GM12873 (cell line): ENCODE data around the gene MEMO1.

Source experiments
- TF ChIP-seq, protein P1 (sequence below): IDR thresholded peaks from 2 replicates; pipeline ENCODE4 v1.5.1; 2012; ENCODE audit warnings: low read depth, mild to moderate bottlenecking, moderate library complexity, low read length, control low read depth; ENCODE audit not compliant: insufficient read depth; ENCODE audit errors: missing control alignments

The MEMO1 gene

DNA sequence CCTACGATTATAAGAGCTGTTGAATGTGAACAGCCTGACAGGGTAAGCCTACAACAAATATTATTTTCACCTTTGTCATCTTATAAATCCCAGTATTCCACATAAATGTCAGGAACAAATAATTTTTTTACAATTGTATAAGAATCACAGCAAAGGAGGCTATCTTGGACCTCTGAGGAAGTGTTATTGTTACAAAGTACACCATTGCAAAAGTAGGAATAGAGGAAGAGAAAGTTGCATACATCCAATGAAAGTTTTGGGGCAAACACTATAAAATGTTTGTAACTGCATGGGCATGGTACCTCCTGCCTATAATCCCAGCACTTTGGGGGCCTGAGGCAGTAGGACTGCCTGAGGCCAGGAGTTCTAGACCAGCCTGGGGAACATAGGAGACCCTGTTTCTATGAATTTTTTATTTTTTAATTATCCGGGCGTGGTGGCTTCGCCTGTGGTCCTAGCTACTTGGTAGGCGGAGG lies 715 bp upstream of the MEMO1 start:
- TF ChIP-seq, protein P1, sequence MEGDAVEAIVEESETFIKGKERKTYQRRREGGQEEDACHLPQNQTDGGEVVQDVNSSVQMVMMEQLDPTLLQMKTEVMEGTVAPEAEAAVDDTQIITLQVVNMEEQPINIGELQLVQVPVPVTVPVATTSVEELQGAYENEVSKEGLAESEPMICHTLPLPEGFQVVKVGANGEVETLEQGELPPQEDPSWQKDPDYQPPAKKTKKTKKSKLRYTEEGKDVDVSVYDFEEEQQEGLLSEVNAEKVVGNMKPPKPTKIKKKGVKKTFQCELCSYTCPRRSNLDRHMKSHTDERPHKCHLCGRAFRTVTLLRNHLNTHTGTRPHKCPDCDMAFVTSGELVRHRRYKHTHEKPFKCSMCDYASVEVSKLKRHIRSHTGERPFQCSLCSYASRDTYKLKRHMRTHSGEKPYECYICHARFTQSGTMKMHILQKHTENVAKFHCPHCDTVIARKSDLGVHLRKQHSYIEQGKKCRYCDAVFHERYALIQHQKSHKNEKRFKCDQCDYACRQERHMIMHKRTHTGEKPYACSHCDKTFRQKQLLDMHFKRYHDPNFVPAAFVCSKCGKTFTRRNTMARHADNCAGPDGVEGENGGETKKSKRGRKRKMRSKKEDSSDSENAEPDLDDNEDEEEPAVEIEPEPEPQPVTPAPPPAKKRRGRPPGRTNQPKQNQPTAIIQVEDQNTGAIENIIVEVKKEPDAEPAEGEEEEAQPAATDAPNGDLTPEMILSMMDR = no peak

DNA sequence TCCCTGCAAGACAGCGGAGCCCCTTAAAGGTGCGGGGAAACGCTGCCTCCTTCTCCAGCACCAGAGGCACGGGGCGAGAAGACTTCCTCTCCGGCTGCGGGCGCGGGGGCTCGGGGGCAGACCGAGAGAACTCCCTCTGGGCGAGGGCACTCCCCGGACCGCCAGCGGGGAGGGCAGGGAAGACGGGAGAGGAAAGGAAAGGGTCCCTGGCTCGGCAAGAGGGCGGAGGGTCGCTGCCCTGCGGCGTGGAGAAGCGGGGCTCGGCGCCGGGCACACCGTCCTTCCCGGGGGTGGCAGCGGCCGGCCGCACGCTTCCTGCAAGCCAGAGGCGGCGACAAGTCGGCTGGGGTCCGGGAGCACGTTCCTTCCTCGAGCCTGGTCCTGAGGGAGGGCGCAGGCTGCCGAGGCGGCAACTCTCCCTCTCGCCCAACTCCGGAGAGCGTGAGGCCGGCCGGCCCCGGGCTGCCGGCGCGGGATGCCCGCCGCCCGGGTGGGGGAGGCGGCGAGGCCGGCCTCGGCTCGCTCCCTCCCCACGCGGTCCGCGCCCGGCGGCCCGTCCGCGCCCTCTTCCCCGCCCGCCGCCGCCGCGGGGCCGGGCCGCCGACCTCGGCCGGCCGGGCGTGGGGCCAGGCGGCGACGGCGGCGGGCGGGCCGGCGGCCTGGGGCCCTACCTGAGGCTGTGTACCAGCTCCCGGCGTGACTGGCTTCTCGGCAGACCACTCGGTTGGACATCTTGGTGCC lies 1.1 kb downstream of the MEMO1 start:
- TF ChIP-seq, protein P1 = no peak

DNA sequence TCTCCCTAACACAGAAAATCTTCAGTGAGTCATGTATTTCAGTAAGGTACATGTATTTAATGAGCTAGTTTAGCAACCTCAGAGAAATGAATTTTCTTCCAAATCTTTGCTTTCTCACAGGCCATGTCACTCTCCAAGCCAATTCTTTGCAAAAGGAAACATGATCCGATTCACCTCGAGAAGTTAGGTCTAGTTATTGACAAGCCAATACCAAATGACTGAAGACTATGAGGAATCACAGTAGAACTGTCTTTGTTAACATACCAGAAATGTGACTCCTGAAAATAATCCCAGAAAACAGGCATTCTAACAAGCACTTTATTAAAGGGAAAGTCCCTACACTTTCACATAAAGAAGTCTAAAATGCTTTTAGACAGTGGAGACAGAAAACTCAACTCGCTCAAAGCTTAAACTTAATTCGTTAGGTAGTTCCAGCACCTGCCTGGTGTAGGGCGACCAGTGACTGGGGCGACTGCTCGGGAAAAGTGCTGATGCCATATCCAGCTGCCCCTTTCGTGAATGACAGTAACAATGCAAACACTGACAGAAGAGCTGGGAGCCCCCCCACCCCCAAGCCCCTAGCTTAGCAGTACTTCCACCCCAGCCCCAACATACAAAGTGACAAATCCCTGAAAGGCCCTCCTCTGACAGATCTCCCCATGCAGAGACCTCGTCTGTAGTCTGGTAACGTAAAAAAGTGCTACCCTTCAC lies 1.8 kb downstream of the MEMO1 start:
- TF ChIP-seq, protein P1 = no peak

DNA sequence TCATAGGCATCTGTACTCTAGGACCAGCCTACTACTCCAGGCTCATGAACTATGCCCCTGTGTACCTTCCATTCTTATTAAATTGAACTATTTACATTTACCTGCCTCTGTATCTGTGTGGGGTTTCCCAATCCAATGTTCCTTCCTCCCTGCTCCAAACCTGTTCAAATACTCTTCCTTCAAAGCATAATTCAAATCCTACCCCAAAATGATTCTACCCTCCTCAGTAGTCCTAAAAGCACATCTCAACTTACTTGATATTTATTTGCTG lies 3.8 kb downstream of the MEMO1 start:
- TF ChIP-seq, protein P1 = no peak

DNA sequence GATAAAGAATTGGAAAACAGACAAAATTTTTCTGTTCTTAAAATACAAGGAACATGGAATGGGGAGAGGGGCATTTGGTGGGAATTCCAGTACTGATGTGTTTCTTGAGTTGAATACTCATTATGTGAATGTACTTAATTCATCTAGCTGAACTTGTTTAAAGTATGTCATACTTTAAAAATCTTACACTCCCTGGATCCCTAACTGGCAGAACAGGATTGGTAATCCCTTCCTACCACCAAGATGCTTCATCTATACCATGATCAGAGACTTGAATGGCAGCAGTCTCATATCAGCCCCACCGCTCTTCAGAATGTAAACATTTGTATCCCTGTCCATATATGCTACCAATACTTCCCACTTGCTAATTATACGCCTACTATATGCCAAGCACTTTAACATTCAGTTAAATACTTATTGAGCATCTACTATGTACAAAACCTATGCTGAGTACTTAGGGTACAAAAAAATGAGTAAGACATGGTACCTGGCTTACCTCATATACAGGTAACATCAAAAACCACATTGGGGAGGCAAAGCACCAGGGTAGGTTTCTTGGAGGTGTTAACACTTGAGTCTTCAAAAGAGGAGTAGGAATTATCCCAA lies 5.3 kb downstream of the MEMO1 start:
- TF ChIP-seq, protein P1 = no peak

DNA sequence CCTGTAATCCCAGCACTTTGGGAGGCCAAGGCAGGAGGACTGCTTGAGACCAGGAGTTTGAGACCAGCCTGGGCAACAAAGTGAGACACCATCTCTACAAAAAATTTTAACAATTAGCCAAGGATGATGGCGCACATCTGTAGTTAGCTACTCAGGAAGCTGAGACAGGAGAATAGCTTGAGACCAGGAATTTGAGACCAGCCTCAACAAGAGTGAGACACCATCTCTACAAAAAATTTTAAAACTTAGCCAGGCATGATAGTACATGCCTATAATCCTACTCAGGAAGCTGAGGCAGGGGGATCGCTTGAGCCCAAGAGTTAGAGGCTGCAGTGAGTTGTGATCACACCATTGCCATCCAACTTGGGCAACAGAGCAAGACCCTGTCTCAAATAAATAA lies 7.0 kb downstream of the MEMO1 start:
- TF ChIP-seq, protein P1 = no peak

DNA sequence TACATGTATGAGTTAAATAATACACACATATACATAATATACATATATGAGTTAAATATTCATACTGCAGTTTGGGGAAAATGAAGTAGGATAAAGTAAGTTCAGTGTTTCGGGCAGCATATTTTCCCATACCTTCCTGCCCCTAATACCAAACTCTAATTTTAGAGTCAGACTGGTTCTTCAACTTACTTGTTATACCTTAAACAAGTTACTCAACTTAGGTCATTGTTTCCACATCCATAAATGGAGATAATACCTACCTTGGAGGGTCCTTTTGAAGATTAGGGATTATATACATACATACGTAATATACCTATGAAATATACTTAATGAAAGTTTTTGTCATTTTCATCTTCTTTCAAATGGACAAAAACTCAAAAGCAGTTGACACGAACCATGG lies 8.4 kb downstream of the MEMO1 start:
- TF ChIP-seq, protein P1 = no peak
